ENCODE measurements around the gene MAN2B2. TPM values are rescaled to one million over a fixed set of nuclear protein-coding genes. Genes with fewer than 3 reads are reported as not detected.

MAN2B2 gene
- total and polyA plus RNA-seq, 2 donors from 2014 or later: 19.9 to 34.3 TPM

- TF ChIP-seq CTCF (IDR thresholded peaks at IDR 0.05; ENCODE audit: borderline replicate concordance, extremely low read depth, insufficient read depth): no peak
- H3K4me3 ChIP-seq (ENCODE audit: low read length in 3 of 3): no peak overlapping the region
- H3K4me1 ChIP-seq (ENCODE audit: control insufficient read depth in 2 of 3, insufficient read depth in 2 of 3, low read depth in 1 of 3, low read length in 3 of 3): no peaks in the 10 kb centered on the region
- H3K27me3 ChIP-seq (ENCODE audit: control insufficient read depth, insufficient read depth, low read length): no peaks in the 10 kb centered on the region
- no peak overlapping the region for H3K9ac ChIP-seq (ENCODE audit: low read length in 3 of 3)
- peaks cover 0 to 5% (median 0%) of the 10 kb centered on the region in 3 donors for H3K36me3 ChIP-seq (ENCODE audit: control insufficient read depth in 2 of 3, insufficient read depth in 3 of 3, low read length in 3 of 3)
- no peak overlapping the region for H3K27ac ChIP-seq (ENCODE audit: low read depth in 2 of 2, low read length in 2 of 2)
- H3K9me3 ChIP-seq (ENCODE audit: control insufficient read depth in 2 of 3, insufficient read depth in 1 of 3, low read length in 3 of 3): no peaks in the 10 kb centered on the region
- intact Hi-C loops (cut with DNase I): no loop called here
- FAIRE-seq (no peak), DNase-seq (peak in 1 of 5 donors; percentile 57)
These were observed 16.8 kb downstream of the MAN2B2 start for GRCh38 chr4:6591781-6592180.

- H3K4me3 ChIP-seq (ENCODE audit: low read length in 3 of 3): no peak overlapping the region
These were observed 18.0 kb downstream of the MAN2B2 start for GRCh38 chr4:6592804-6593563.

GRCh38 chr4:6594341-6594740 lies 19.4 kb downstream of the MAN2B2 start:
- intact Hi-C loops (cut with DNase I): no loop called here
- peak in 1 of 5 donors; percentile 55 for DNase-seq

More at GRCh38 chr4:6592804-6593563, 18.0 kb downstream of the MAN2B2 start:
- H3K9ac ChIP-seq (ENCODE audit: low read length in 3 of 3): no peak overlapping the region
- TF ChIP-seq CTCF (IDR thresholded peaks at IDR 0.05; ENCODE audit: borderline replicate concordance, extremely low read depth, insufficient read depth): no peak
- H3K4me1 ChIP-seq (ENCODE audit: control insufficient read depth in 2 of 3, insufficient read depth in 2 of 3, low read depth in 1 of 3, low read length in 3 of 3): no peaks in the 10 kb centered on the region
- no peaks in the 10 kb centered on the region for H3K27me3 ChIP-seq (ENCODE audit: control insufficient read depth, insufficient read depth, low read length)
- H3K9me3 ChIP-seq (ENCODE audit: control insufficient read depth in 2 of 3, insufficient read depth in 1 of 3, low read length in 3 of 3): no peaks in the 10 kb centered on the region
- intact Hi-C loops (cut with DNase I): no loop called here
- DNase-seq: peak in 1 of 5 donors; percentile 57
- H3K36me3 ChIP-seq (ENCODE audit: control insufficient read depth in 2 of 3, insufficient read depth in 3 of 3, low read length in 3 of 3): peaks cover 0 to 5% (median 4%) of the 10 kb centered on the region in 3 donors
- no peak for FAIRE-seq
- H3K27ac ChIP-seq (ENCODE audit: low read depth in 2 of 2, low read length in 2 of 2): no peak overlapping the region

More at GRCh38 chr4:6594341-6594740, 19.4 kb downstream of the MAN2B2 start:
- Histone ChIP-seq H3K27ac (ENCODE audit: low read depth in 2 of 2, low read length in 2 of 2) (no peak overlapping the region), H3K27me3 (ENCODE audit: control insufficient read depth, insufficient read depth, low read length) (no peaks in the 10 kb centered on the region), H3K36me3 (ENCODE audit: control insufficient read depth in 2 of 3, insufficient read depth in 3 of 3, low read length in 3 of 3) (peaks cover 0 to 5% (median 4%) of the 10 kb centered on the region in 3 donors), H3K4me3 (ENCODE audit: low read length in 3 of 3) (no peak overlapping the region), H3K9ac (ENCODE audit: low read length in 3 of 3) (no peak overlapping the region), H3K9me3 (ENCODE audit: control insufficient read depth in 2 of 3, insufficient read depth in 1 of 3, low read length in 3 of 3) (no peaks in the 10 kb centered on the region), H3K4me1 (ENCODE audit: control insufficient read depth in 2 of 3, insufficient read depth in 2 of 3, low read depth in 1 of 3, low read length in 3 of 3) (no peaks in the 10 kb centered on the region)
- FAIRE-seq: no peak
- TF ChIP-seq CTCF (IDR thresholded peaks at IDR 0.05; ENCODE audit: borderline replicate concordance, extremely low read depth, insufficient read depth): no peak

Measured in kidney (tissue), 14 donors.